GM19468 (cell line): ENCODE measurements around the gene GLB1L3.

Source experiments
- ATAC-seq: cut with Tn5 transposase; IDR thresholded peaks from one replicate; pipeline ENCODE4 v1.9.1; 2021; ENCODE audit warnings: mild to moderate bottlenecking, moderate library complexity, moderate number of reproducible peaks; ENCODE audit not compliant: unreplicated experiment; ENCODE audit errors: extremely low read depth

Gene GLB1L3

GRCh38 chr11:134357545-134357839, 81.3 kb downstream of the GLB1L3 start:
- no peak for ATAC-seq

GRCh38 chr11:134358165-134358855, 82.1 kb downstream of the GLB1L3 start:
- no peak for ATAC-seq

- ATAC-seq = no peak
Measured at GRCh38 chr11:134358856-134359490, 82.8 kb downstream of the GLB1L3 start.

GRCh38 chr11:134359646-134360045, 83.5 kb downstream of the GLB1L3 start:
- ATAC-seq = no peak

GRCh38 chr11:134360050-134360835, 84.1 kb downstream of the GLB1L3 start:
- peak; percentile 79 for ATAC-seq

GRCh38 chr11:134361661-134362060, 85.5 kb downstream of the GLB1L3 start:
- no peak for ATAC-seq

GRCh38 chr11:134362192-134362901, 86.2 kb downstream of the GLB1L3 start:
- no peak for ATAC-seq

GRCh38 chr11:134363161-134363560, 87.0 kb downstream of the GLB1L3 start:
- ATAC-seq = no peak

- no peak for ATAC-seq
Measured at GRCh38 chr11:134363592-134363991, 87.4 kb downstream of the GLB1L3 start.

- ATAC-seq = no peak
Measured at GRCh38 chr11:134364261-134364660, 88.1 kb downstream of the GLB1L3 start.

- ATAC-seq = no peak
Measured at GRCh38 chr11:134365011-134365925, 89.1 kb downstream of the GLB1L3 start.

- no peak for ATAC-seq
Measured at GRCh38 chr11:134366254-134366653, 90.1 kb downstream of the GLB1L3 start.

GRCh38 chr11:134367781-134368180, 91.6 kb downstream of the GLB1L3 start:
- ATAC-seq = no peak
